DMS153 treated with DMSO at 0.1 percent for 48 hours (cell line): ENCODE data around the gene FREM3.
A peak's percentile ranks its signal among the peaks of the same experiment; 100 is the strongest.
"Not testable (repeated sequence)": the region's sequence is repeated elsewhere in the genome, so short reads cannot be mapped to it uniquely, and the experiment has no call there.

ENCODE experiments used
- DNase-seq: peaks from one replicate; lab custom pipeline; 2025; ENCODE audit not compliant: unreplicated experiment; lab: John Stamatoyannopoulos, UW

The FREM3 gene

GRCh38 chr4:143700416-143701352 lies at the start of gene FREM3:
FREM3 (minus strand) TSS chr4:143700675; CDS start chr4:143700675, 0 bp downstream.
- no peak for DNase-seq

- DNase-seq, result no peak
Observed at GRCh38 chr4:143745874-143746273, 45.4 kb upstream of the FREM3 start.

GRCh38 chr4:143743591-143743990 lies 43.1 kb upstream of the FREM3 start:
- DNase-seq, result peak; percentile 4

- no peak for DNase-seq
Observed at GRCh38 chr4:143742834-143743233, 42.4 kb upstream of the FREM3 start.

- no peak for DNase-seq
Observed at GRCh38 chr4:143736861-143737260, 36.4 kb upstream of the FREM3 start.

- DNase-seq, result not testable (repeated sequence)
Observed at GRCh38 chr4:143736061-143736460, 35.6 kb upstream of the FREM3 start.

GRCh38 chr4:143728166-143728565 lies 27.7 kb upstream of the FREM3 start:
- no peak for DNase-seq

GRCh38 chr4:143726714-143727113 lies 26.2 kb upstream of the FREM3 start:
- no peak for DNase-seq

- DNase-seq, result no peak
Observed at GRCh38 chr4:143721317-143721716, 20.8 kb upstream of the FREM3 start.

GRCh38 chr4:143718748-143719147 lies 18.3 kb upstream of the FREM3 start:
- DNase-seq, result not testable (repeated sequence)

- no peak for DNase-seq
Observed at GRCh38 chr4:143713955-143714625, 13.6 kb upstream of the FREM3 start.

- no peak for DNase-seq
Observed at GRCh38 chr4:143713553-143713952, 13.1 kb upstream of the FREM3 start.

- DNase-seq, result no peak
Observed at GRCh38 chr4:143712155-143712550, 11.7 kb upstream of the FREM3 start.

GRCh38 chr4:143711543-143712154 lies 11.2 kb upstream of the FREM3 start:
- DNase-seq, result no peak

GRCh38 chr4:143701365-143701764 lies 890 bp upstream of the FREM3 start:
- DNase-seq, result no peak

GRCh38 chr4:143700046-143700415 lies 444 bp downstream of the FREM3 start:
- DNase-seq, result no peak

- DNase-seq, result no peak
Observed at GRCh38 chr4:143699331-143700045, 987 bp downstream of the FREM3 start.

GRCh38 chr4:143693856-143694255 lies 6.6 kb downstream of the FREM3 start:
- no peak for DNase-seq

GRCh38 chr4:143692241-143692640 lies 8.2 kb downstream of the FREM3 start:
- DNase-seq, result no peak

- no peak for DNase-seq
Observed at GRCh38 chr4:143679434-143679833, 21.0 kb downstream of the FREM3 start.

- not testable (repeated sequence) for DNase-seq
Observed at GRCh38 chr4:143673629-143674028, 26.8 kb downstream of the FREM3 start.
